Left cardiac atrium (tissue), 4 donors: Measurements from ENCODE around the gene FAM118B. TPM values are rescaled to one million over a fixed set of nuclear protein-coding genes. Genes with fewer than 3 reads are reported as not detected.

ENCODE experiments used
- ATAC-seq, 2 donors: fragments of 200-7000 bp; cut with Tn5 transposase; one replicate each; pipeline ENCODE4 v1.9.1; 2020; ENCODE audit warnings: mild to moderate bottlenecking in 2 of 2, moderate library complexity in 2 of 2
- DNase-seq: peaks from one replicate; pipeline ENCODE4 v3.0.0-alpha.2; 2020
- intact Hi-C, 2 donors: fragments of 100-400 bp; cut with DNase I; formaldehyde crosslinking; loops; one replicate each; pipeline versions ENCODE4 v1.14.1 to v1.15.1; 2022 to 2023
- total RNA-seq, 2 donors: library from RNA; stranded (reverse); fragmentation: NEBNext Ultra II Directional; extraction: Animal tissue kit (Norgen Biotek cat#: 25700); gene quantifications; one replicate each; pipeline ENCODE4 v1.2.1, GENCODE V29; 2021
- donor health status: DM: no; HTN: yes; CAD: no.
- donor health status: DM: no; HTN: yes; CAD: no; lungs with severe emphysema.
- donor health status: DM: yes; HTN: yes; CAD: no.
- donor health status: Dilated cardiomyopathy.

The FAM118B gene
- total RNA-seq, 2 donors from 2014 or later = 14.8 to 19.1 TPM

DNA sequence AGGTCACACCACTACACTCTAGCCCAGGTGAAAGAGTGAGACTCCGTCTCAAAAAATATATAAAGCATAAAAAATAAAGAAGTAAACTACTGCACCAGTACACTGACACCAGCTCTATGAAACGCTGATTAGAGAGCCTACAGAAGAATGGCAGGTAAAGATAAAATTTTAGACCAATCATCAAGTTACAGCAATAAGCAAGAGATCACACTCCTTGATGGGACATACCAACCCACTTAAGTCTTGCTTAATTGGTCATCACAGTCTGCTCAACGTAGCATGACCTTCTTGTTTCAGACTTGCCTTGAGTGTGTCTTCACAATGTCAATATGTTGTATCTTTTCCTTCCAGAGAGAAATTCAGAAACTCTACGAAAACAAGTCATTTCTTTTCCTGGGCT lies 44.6 kb downstream of the FAM118B start:
- intact Hi-C loops = no loop called here
- ATAC-seq (no peak), DNase-seq (no peak)

DNA sequence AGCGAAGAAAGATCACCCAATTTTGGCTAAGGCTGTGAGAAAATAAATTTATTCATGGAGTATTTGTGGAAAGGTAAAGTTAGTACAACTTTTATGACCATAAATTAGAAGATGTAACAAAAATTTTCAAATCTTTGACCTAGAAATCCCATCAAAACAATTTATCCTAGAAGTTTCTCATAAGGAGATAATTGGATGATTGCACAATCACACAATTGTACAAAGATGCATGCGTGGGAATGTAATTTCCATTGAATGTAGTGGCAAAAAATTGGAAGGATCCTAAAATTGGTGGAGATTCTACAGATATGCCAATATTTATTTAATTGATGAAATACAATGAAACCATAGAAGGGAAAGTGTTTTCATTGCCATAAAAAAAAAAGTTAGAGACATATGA lies 45.6 kb downstream of the FAM118B start:
- DNase-seq (no peak), ATAC-seq (no peak)
- intact Hi-C loops = no loop called here

DNA sequence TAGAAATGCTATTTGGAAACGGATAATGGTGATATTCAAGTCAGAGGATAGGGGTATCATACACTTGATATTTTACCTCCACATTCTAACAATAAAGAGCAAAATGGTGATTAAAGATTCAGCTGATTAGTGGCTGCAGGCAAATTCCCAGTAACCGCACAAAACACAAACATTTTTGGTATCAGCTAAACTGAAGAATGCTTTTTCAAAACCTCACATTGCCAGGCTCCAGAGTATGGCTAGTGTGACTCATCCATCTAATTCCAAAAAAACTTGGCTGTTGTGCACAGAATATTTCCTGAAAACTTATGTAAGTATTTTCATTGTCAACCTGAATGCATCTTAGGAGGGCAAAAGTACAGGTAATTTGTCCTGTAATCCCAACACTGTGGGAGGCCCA lies 46.2 kb downstream of the FAM118B start:
- intact Hi-C loops = no loop called here
- ATAC-seq = peak in 1 of 2 donors; percentile 12
- no peak for DNase-seq

DNA sequence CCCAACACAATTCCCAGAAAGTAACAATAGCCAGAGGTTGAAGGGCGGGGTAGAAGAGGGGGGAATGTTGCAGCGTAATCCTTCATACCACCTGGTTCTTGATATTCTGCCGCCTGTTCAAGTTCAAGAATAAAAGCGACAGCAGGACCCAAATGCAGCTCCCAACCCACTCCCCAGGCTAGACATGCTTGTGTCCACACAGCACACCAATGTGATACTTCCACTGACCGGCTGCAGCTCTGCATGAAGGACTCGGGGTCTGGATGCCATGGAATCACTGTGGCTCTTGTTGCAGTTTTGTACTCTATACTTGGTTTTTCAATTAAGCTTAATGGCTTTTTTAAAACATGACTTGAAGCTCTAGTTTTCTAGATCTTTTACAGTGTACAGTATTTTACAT lies 50.6 kb downstream of the FAM118B start:
- DNase-seq = no peak
- ATAC-seq = no peak
- intact Hi-C loops = loop anchor here in 1 of 2 donors (10.0 kb wide), 1 partner anchor 47 kb away; the partner anchor contains the start of genes FAM118B and RPUSD4

DNA sequence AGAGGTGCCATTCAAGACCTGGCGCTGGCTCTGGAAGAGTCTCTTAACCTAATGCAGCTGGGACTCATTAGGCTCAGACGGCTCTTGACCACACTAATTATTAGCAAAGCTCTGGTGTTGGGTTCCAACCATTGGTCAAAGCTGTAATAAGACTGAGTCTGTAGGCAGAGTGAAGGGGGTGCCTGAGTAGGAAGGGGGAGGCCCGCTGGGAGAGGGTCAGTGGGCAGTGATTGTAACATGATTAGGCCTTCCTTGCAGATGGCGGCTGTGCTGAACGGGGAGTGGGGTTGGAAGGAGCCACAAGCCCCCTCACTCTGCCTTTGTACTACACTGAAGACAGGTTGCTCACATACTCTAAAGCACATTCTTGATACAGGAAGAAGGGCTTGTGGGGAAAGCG lies 51.9 kb downstream of the FAM118B start:
- ATAC-seq (no peak), DNase-seq (no peak)
- intact Hi-C loops = loop anchor here in 1 of 2 donors (10.0 kb wide), 1 partner anchor 49 kb away; the partner anchor contains the start of genes FAM118B and RPUSD4

DNA sequence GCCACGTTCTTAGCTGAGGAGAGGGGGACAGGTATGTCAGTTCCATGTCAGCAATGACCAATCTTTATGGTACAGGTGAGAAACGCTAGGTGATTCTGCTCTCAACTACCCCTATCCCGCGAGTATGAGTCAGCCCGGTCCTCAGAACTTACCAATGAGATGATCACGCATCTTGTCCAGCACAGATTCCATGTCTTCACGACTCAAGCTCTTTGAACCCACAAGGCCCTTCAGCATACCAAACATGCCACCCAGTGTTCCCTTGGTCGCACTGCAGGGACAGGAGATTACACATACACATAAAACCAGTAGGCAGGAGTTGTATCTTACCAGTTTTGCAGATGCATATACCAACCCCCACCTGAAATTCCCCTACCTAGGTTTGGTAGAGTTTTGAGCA lies 54.2 kb downstream of the FAM118B start:
- DNase-seq (no peak), ATAC-seq (no peak)
- intact Hi-C loops = loop anchor here in 1 of 2 donors (10.0 kb wide), 1 partner anchor 51 kb away; the partner anchor contains the start of genes FAM118B and RPUSD4

DNA sequence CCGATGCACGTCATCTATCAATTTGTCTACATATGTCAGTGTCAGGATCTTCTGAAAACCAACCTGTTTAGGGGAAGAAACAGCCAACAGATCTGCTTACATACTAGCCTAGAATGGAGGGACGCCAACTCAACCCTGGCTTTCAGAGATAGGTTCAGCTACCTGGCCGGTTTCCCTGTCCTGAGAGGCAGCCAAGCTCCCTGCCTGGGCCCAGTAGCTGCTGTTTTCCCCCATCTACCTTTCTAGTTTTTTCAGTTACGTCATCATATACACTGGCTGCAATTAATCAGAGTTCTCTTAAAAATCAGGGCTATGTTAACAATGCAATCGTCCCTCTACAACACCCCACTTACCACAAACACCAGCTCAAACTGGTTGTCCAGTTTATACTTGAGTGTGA lies 56.1 kb downstream of the FAM118B start:
- ATAC-seq (no peak), DNase-seq (no peak)
- intact Hi-C loops = loop anchor here in 1 of 2 donors (10.0 kb wide), 1 partner anchor 53 kb away; the partner anchor contains the start of genes FAM118B and RPUSD4

DNA sequence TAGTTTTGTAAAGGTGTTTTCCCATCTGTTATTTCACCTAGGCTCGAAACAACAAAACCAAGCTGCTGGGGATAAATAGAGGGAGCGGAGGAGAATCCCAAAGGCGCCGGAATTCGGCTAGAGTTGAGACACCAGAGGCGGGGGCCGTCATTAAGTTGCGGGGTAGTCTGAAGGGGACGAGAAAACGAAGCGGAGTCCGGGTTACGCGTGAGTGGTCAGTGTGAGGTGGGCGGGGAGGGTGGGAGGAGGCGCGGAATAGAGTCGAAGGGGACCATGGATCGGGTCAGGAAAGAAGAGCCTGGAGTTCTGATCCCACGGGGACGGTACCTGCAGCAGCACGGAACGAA lies 56.8 kb downstream of the FAM118B start:
- intact Hi-C loops = loop anchor here in 1 of 2 donors (10.0 kb wide), 1 partner anchor 54 kb away; the partner anchor contains the start of genes FAM118B and RPUSD4
- peak; percentile 29 for DNase-seq
- peak; percentile 20 to 41 for ATAC-seq

DNA sequence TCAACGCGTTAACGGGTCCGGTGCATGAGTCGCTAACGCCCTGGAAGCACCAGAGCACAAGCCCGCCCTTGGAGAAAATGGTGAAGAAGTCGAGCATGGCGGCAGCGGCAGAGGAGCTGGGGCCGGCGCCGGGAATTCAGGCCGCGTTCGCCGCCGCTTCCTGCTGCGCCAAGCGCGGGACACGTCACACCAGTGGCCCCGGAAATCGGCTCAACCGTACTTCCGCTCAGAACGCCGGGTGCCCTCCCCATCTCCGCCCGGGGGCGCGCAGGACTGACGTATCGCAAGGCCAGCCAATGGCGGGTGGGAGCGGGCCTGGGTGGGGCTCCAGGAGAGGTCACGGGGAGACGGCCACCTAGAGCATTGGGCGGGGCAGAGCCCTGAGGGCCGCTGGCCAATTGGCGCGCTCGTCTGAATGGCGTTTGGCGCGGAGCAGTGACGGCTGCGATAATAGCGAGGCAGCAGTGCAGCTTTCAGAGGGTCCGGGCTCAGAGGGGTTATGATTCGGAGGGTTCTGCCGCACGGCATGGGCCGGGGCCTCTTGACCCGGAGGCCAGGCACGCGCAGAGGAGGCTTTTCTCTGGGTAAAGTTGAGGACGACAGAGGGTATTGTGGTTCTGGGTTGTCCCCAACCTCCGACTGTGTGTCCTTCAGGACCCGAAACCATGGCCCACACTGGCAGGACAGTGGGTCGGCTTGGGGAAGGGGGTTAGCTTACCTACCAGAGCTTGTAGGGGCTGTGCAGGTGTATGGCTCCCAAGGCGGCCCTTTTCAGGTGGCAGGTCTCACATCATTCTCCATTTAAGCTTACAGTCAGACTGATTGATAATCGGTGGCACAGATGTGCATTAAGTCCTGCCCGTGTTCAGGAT lies 57.4 kb downstream of the FAM118B start, which contains the start of the genes FOXRED1 and SRPRA:
FOXRED1 (plus strand) TSS at position 447 of the 872 bp plus-strand sequence; CDS start at position 500, 53 bp downstream.
SRPRA (minus strand) TSS at position 188 of the 872 bp plus-strand sequence; CDS start at position 97, 91 bp downstream.
- intact Hi-C loops = loop anchor here in 1 of 2 donors (10.0 kb wide), 1 partner anchor 54 kb away; the partner anchor contains the start of genes FAM118B and RPUSD4
- DNase-seq = peak; percentile 100
- ATAC-seq = peak; percentile 99 to 100

DNA sequence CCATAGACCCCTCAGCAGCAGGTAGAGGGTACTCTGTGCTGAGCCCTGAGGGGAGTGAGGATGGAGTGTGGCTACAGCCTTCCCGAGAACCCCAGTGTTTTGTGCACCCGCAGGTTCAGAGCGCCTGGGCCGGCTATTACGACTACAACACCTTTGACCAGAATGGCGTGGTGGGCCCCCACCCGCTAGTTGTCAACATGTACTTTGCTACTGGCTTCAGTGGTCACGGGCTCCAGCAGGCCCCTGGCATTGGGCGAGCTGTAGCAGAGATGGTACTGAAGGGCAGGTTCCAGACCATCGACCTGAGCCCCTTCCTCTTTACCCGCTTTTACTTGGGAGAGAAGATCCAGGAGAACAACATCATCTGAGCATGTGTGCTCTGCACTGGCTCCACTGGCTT lies 65.7 kb downstream of the FAM118B start:
- ATAC-seq (no peak), DNase-seq (no peak)
- intact Hi-C loops = no loop called here

DNA sequence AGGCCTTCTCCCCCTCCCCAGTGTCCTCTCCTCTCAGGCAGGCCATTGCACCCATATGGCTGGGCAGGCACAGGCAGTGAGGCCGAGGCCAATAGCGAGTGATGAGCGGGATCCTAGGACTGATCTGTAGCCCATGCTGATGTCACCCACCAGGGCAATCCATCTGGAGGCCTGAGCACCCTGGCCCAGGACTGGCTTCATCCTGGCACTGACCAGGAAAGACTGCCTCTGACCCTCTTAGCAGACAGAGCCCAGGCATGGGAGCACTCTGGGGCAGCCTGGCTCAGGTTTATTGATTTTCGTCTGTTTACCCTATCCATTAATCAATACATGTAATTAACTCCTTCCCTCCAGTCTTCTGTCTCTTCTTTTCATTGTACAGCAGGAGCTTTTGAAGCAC lies 66.2 kb downstream of the FAM118B start:
- no peak for DNase-seq
- ATAC-seq = no peak
- intact Hi-C loops = no loop called here

DNA sequence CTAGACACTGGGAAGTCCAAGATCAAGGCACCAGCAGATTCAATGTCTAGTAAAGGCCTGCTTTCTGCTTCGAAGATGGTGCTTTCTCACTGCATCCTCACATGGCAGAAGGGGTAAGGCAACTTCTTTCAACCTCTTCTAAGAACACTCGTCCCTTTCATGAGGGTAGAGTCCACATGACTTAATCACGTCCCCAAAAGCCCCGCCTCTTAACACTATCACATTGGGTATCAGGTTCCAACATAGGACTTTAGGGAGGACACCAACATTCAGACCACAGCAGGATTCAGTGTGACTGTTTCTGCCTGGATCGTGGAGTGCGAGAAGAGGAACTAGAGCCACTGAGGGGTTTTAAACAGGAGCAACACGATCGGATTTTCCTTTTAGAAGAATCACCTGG lies 67.6 kb downstream of the FAM118B start:
- intact Hi-C loops = no loop called here
- DNase-seq = no peak
- no peak for ATAC-seq

DNA sequence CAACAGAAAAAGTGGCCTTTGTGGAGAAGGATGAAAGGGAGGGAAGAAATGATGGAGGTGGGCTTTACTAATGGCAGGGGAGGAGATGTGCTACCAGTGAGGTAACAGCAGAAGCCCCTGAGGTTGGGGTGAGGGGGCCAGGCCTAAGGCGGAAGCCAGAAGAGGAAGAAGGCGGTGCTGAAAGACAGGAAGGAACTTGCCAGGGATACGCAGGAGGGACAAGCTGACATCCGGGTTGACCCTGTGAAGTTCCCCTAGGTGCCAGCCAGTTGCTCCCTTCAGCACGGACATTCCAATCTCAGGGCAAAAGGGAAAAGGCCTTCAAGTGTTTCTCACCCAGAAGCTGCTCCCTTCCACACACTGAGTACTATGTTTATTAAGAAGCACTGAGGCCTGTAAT lies 69.0 kb downstream of the FAM118B start:
- ATAC-seq = no peak
- intact Hi-C loops = no loop called here

DNA sequence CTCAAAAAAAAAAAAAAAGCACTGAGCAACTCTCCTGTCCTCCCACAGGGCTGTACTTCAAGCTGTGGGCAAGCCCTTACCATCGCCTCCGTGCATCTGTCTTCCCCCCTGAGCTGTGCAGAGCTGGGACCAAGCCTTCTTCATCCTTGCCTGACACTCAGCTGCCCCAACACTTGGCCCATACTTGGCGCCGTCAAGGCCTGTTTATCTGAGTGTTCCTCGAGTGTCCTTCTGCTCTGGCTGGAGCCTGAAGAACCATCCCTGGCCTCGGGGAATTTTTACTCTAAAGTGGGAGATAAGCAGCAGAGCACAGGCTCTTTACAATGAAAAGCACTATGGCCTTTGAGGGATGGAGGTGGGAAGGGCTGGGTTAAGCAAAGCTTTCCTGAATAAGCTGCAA lies 69.7 kb downstream of the FAM118B start:
- ATAC-seq = no peak
- DNase-seq = no peak
- intact Hi-C loops = no loop called here

More for the DNA sequence above, 69.0 kb downstream of the FAM118B start:
- DNase-seq = no peak

DNA sequence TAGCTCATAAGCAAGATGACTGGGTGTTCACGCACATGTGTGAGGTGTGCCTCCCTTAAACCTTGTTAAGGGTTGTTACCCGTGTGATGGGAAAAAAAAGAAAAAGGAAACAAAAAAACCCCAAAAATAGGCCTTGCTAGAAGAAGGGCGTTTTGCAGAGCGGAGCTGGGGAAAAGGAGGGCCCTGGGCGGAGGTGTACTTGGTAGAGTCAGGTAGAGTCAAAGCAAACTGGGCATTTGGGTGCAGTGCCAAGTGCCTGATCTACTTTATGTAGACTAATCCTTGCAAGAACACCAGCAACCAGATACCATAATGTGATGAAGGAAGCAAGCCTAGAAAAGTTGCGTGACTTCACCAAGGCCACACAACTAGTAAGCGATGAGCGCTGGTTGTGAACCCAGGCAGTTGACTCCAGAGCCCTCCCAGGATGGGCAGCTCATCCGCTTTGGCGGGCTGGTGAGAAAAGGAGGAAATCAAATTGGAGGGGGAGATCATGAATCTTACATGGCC lies 70.1 kb downstream of the FAM118B start:
- intact Hi-C loops = no loop called here
- no peak for ATAC-seq
- no peak for DNase-seq

DNA sequence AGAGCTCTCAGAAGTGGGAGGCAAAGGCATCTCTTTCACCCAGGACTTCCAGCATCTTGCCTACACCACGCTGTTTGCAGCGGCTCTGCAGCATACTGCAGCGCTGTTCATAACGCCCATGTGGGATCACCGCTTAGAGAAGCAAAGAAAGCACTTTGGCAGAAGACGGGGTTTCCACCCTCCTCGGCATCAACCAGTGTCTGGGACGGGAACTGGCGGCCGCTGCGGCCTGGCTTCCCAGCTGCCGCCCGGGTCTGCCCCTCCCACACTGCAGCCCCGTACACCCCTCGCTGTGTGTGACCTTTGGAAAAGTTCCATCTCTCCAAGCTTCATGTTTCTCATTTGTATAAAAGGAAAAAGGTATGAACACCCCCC lies 70.8 kb downstream of the FAM118B start:
- intact Hi-C loops = no loop called here
- ATAC-seq (peak; percentile 73 to 76), DNase-seq (peak; percentile 66)

DNA sequence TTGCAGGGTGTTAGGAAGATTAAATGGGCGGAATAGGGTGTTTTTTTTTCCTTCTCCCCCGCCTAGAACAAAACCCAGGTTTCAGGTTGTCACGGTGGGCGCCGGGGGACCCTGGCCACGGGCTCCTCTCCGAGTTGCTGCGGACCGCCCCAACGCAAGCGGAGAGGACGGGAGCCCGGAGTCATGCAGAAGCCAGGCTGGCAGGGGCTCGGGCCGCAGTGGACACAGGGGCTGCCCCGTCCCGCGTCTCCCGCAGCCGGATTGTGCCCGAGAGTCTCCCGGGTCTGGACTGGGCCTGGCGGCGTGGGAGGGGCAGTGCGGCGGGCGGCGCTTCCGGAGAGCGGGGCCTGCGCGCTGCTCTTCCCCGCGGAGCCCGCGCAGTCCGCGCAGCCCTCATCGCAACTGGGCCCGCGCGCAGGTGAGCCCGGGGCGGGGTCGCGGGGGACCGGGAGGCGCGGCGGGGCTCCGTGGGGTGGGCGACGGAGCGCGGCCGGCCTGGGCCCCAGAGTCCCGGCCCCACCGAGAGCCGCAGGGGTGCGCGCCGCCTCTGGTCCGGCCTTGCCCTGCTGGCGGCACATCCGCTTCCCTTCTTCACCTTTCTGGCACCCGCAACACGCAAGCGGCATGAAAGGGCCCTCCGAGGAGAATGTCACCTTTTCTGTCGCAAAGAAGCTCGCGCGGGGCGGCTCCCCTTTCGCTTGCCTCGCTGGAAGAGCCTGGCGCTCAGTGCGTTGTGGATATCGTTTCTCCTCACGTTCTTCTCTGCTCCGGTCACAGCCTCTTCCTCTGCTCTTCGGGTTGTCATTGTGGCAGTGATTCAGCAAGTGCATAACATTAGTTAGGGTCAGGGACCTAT lies 71.4 kb downstream of the FAM118B start, which contains the start of gene TIRAP:
TIRAP (plus strand) TSS at position 358 of the 856 bp plus-strand sequence. CDS start 7,802 bp downstream, outside the sequence.
- ATAC-seq (peak; percentile 93 to 94), DNase-seq (peak; percentile 72)
- intact Hi-C loops = no loop called here

DNA sequence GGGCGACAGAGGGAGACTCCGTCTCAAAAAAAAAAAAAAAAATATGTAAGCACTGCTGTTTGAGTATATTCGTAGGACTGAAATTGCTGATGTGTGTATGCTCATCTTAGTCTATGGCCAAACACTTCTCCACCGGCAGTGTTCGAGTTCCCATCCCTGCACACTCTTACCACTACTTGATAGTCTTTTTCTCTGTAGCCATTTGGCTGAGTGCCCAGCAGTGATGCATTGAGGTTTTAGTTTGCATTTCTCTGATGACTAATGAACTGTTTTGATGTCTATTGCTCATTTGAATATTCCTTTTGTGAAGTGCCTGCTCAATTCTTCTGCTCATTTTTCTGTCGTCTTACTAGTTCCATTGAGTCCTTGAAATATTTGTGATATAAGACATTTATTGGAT lies 73.2 kb downstream of the FAM118B start:
- intact Hi-C loops = no loop called here
- ATAC-seq (no peak), DNase-seq (peak; percentile 79)

DNA sequence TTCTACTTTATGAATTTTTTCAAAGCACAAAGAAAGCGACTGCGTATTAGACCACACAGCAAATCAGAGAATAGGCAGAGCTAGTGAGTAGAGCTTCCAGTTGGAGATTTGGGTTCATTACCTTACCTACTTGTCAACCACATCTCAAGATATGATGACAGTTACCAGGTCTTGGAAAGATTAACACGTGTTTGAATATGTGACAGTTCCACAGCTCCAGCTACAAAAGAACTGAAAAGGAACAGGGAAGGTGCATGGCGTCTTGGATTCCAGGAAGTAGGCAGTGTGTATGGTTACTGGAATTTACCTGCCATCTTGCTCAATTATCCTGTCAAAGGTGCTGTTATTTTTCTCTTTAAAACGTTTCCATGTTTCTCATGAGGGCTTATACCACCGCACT lies 76.7 kb downstream of the FAM118B start:
- ATAC-seq (no peak), DNase-seq (no peak)
- intact Hi-C loops = no loop called here
